ENCODE measurements around the gene LMF1.
"Not testable (repeated sequence)": the region's sequence is repeated elsewhere in the genome, so short reads cannot be mapped to it uniquely, and the experiment has no call there.

The LMF1 gene

DNA sequence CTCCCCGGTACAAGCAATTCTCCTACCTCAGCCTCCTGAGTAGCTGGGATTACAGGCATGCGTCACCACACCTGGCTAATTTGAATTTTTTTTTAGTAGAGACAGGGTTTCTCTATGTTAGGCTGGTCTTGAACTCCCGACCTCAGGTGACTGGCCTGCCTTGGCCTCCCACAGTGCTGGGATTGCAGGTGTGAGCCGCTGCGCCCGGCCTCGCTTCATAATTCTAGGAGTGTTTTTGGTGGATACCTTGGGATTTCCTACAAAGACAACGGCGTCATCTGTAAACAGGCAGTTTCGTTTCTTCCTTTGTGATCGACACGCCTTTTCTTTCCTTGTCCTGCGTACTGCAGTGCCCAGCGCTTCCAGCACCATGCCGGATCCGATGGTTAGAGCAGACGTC lies 109.3 kb downstream of the LMF1 start:
- no peak for FAIRE-seq

DNA sequence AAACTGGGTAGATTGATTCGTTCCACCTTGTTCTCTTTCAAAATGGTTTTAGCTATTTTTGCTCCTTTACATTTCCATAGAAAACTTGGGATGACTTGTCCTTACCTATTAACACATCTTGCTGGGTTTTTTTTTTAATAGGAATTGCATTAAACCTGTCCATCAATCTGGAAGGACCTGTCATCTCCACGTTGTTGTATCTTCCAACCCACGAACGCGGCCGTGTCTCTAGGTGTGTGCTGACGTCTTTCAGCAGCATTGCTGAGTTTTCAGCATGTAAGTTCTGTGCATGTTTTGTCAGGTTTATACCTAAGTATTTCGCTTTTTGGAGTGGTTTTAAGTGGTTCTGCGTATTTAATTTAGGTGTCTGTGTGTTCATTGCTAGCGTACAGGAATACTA lies 109.9 kb downstream of the LMF1 start:
- no peak for FAIRE-seq

DNA sequence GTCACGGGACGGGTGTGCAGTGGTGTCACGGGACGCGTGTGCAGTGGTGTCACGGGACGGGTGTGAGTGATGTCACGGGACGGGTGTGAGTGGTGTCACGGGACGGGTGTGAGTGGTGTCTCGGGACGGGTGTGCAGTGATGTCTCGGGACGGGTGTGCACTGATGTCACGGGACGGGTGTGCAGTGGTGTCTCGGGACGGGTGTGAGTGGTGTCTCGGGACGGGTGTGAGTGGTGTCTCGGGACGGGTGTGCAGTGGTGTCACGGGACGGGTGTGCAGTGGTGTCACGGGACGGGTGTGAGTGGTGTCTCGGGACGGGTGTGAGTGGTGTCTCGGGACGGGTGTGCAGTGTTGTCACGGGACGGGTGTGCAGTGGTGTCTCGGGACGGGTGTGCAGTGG lies 111.8 kb downstream of the LMF1 start:
- not testable (repeated sequence) for FAIRE-seq

DNA sequence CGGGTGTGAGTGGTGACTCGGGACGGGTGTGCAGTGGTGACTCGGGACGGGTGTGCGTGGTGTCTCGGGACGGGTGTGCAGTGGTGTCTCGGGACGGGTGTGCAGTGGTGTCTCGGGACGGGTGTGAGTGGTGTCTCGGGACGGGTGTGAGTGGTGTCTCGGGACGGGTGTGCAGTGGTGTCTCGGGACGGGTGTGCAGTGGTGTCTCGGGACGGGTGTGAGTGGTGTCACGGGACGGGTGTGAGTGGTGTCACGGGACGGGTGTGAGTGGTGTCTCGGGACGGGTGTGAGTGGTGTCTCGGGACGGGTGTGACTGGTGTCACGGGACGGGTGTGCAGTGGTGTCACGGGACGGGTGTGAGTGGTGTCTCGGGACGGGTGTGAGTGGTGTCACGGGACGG lies 112.3 kb downstream of the LMF1 start:
- FAIRE-seq: not testable (repeated sequence)

DNA sequence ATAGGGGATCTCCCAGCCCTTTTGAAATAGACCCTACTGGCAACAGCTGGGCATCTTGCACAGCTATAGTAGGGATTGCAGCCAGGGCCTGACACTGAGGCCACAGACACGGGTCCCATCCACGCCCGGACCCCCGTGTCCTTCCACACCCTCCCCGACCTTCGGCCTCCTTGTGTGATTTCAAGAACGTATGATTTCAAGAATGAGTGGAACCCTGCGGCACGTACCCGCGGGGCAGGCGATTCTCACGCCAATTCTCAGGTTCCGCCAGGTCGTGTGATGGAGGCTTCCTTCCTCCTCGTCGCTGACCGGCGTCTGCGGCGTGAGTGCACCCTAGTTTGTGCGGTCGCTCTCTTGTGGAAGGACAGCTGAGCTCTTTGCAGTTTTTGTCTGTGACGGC lies 114.0 kb downstream of the LMF1 start:
- no peak for FAIRE-seq

DNA sequence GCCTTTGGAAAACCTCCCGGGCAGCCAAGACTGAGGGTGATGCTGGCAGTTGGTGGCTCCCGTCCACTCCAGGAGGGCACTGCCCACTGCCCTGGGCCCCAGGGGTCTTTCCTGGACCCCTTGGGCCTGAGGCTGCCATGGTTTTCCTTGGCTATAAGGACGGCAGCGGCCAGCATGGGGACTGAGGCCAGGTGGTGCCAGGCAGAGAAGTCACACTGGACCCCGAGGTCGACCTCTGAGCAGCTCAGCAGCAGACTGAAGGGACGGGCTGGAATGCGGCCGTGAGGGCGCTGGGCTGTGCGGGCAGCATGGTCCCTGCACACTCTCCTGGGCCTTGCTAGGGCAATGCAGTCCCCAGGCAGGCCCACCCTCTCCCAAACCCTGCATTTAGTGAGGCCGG lies 114.7 kb downstream of the LMF1 start:
- FAIRE-seq: no peak

DNA sequence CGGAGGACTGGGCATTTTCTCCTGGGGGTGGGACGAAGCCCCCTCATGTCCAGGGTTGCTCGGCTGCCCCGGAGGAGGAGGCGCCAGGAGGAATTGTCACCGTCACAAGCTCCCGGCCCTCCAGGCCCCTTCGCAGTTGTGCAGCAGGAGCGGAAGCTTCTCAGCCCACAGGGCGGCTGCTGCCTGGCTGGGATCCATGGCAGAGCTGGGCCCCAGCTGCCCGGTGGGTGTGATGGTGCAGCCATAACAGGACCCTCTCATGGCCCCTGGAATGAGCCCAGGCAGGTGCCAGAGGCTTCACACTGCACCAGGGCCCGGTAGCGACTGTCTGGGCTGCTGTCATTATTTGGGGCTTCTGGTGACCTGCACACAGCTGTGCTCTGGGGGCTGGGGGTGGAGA lies 115.3 kb downstream of the LMF1 start:
- FAIRE-seq: no peak

DNA sequence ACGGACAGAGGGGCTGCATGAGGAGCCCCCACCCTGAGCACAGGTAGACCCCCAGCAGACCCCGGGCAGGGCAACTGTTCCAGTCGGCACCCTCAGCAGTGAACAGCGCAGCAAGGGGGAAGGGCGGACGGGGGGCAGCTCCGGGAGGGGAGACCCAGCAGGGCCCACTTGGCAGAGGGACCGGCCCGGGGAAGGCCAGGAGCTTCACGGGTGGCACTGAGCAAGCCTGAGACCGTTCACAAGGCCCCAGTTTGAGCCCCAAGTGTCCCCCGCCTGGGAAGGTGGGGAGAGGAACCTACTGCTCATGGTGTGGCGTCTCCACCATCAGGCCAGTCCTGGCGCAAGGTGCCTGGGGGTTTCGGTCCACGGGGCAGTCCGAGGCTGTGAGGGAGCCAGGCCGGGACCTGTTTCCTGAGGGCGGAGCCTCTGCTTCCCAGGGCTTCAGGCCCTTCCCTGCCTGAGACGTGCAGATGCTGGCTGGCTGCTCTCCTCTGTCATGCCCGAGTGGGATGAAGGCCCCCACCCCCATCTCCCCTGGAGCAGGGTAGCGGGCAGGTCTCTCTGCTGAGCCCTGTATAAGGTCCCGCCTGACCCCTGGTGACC lies 115.9 kb downstream of the LMF1 start:
- no peak for FAIRE-seq

DNA sequence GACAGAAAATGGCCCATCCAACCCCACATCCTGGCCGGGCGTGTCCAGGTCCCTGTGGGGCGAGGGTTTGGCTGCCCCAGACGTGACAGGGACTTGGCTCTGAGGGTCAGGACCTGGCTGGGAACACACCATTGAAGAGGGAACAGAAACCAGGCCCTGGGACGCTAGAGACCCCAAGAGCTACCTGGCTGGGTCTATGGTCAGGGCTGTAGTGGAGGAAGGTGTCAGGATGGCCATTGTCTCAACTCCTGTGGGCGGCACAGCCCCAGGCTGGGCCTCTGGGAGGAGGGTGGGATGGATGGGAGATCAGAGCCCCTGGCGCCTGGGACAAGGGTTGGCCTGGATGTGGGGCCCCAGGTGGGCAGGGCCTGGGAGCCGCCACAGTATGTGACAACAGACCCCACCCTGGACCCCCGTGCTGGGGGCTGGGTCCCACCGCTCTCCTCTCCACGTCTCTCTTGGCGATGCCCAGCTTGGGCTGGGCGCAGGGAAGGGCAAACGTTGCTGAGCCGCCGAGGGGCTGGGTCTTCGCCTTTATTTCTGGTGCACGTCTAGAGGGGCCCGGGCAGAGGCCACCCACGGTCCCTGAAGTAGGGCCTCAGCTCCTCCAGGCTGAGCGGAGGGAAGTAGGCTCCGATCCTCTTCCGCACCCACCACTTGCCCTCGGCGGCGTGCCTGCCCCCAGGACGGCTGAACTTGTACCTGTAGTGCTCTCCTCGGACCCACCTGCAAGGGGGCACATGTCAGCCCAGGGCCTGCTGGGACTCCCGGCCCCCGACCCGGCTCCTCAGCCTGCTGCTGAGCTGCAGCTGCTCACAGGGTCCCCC lies 116.6 kb downstream of the LMF1 start:
- no peak for FAIRE-seq

DNA sequence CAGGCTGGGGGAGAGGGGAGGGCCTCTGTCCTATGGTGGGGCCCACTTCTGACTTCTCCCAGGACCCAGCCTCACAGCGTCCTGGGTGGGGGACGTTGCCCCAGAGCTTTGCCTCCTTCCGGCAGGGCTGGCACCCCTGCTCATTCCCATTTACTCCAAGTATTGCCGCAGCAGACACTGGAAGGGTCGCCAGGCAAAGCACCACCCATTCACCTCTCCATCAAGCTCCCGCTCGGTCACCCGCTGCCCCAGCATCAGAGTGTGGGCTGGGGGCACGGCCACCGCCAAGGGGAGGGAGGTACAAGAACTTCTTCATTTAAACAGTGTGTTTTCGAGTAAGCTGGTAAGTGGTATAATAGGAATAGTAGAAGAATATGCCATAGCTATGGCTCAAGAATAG lies 117.5 kb downstream of the LMF1 start:
- FAIRE-seq: no peak

DNA sequence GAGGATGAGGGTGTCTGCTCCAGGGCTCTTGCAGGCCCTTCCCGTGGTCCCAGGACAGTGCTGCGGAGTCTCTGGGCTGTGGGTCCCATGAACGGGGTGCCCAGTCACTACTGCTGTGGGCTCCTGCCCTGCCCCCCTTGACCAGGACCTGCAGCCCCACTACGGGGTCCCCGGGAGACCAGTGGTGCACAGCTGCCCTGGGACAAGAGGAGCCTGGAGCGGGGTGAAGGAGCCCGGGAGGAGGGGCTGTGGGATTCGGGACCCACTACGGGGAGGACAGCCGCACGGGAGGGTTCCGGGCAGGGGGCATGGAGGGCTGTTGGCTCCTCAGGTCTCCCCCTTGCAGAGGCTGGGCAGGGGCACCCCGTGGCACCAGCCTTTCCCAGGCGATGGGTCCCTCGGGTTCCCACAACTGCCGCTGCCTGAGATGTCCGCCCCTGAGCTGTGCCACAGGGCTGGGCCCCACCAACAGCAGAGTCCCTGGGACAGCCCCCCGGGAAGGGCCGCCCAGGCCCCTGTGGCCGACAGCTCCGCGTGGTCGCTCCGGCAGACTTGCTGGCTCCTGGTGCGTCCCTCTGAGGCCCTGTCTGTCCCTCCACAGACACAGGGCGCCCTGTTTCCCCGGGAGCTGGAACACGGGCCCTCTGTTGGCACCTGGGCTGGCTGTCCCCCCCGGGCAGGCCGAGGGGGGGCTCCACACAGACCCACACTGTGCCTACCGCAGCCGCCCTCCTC lies 118.2 kb downstream of the LMF1 start:
- no peak for FAIRE-seq

DNA sequence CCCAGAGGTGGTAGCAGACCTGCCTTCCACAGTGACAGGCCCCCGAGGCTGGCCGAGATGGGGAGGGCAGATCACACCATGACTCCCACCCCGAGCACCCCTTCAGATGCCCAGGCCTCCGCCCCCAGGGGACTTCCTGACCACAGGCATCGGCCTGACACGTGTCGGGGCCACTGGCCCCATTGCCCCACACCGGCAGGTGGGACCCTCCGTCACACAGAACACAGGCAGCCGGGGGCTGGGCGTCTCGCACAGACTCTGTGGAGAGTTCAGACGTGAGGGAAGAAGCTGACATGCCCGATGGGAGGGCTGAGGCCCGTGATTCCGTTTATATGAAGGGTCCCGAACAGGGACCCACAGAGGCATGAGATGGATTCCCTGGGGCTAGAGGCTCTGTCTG lies 118.9 kb downstream of the LMF1 start:
- no peak for FAIRE-seq

DNA sequence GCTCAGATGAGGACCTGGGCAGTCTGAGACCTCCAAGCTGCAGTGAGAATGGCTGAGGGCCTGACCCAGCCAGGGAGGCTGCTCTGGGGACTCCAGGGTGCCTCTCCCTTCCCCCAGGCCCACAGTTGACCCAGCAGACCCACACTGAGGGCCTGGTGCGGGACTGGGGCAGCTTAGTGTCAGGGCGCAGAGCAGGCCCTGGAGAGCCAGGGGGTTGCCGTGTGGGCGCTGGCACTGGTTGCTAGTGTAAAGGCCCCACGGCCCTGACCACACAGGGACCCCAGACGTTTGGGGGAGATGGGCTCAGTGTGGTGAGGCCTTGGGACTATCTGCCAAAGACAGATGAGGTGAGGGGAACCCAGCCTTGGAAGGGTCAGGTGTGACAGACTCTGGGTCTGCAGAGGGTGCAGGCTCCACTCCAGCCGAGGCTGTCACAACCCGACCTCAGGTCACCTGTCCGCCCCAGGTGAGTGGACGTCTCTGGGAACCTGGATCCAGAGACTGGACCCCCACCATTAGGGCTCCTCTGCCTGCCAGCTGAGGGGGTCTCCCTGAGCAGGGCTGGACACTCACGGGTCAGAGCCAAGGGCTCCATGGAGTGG lies 119.5 kb downstream of the LMF1 start:
- no peak for FAIRE-seq

DNA sequence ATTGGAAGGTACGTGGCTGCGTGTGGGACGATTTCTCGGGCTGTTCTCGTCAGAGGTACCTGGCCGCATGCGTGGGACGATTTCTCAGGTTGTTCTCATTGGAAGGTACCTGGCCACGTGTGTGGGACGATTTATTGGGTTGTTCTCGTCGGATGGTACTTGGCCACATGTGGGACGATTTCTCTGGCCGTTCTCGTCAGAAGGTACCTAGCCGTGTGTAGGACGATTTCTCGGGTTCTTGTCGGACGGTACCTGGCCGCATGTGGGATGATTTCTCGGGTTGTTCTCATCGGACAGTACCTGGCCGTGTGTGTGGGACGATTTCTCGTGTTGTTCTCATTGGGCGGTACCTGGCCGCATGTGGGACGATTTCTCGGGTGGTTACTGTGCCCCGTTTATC lies 120.1 kb downstream of the LMF1 start:
- no peak for FAIRE-seq

DNA sequence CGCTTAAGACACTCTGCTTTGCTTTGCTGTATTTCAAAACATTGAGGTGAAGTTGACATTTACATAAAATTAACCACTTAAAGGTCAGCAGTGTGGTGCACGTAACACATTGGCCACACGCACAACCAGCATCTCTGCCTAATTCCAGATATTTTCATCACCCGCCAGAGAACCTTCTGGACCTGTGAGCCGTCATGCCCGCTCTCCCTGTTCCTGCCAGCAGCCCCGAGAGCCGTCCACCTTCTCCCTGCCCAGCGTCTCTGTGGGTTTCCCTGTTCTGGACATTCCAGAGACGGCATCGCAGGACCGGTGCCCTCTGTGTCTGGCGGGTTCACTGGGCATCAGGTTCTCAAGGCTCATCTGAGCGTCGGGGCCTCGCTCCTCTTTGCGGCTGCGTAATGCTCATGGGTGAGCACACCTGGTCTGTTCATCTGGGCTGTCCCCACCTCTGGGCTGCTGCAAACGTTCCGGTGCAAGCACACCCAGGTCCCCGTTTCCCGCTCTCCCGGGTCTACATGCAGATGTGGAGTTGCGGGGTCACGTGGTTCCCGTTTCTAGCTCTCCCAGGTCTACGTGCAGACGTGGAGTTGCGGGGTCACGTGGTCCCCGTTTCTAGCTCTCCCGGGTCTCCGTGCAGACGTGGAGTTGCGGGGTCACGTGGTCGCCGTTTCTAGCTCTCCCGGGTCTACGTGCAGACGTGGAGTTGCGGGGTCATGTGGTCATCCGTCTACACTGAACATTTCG lies 122.1 kb downstream of the LMF1 start:
- FAIRE-seq: no peak

DNA sequence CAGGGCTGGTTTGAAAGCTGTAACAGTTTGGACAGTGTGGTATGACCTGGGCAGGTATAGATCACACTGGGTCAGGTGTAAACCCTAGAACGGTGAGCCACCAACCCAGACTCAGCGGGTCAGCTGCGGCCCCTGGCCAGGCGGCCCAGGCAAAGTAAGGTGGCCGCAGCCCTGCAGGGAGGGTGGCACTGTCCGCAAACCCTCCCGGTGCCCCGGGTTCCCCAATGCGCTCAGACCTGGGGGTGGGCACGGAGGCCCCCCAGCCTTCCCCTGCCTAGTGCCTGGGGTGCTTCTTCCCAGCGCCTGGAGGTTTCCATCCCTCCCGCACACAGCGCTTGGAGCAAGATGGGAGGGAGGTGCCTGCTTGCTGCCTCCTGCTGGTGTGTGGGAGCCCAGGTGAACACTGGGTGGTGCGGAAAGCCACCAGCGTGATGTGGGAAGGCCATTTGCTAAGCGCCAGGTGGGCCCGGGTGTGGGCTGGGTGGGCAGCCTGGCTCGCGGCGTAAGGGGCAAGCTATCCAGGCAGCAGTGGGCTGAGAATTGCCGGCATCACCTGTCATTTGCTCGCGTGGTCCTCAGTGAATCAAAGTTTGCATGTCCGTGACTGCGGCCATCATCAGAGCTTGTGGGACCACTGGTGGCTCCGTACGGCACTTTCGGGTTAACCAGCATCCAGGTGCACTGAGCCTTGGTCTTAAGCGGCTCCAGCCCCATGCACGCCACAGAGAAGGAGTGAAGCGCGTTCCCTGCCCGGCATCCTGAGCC lies 122.9 kb downstream of the LMF1 start:
- no peak for FAIRE-seq

DNA sequence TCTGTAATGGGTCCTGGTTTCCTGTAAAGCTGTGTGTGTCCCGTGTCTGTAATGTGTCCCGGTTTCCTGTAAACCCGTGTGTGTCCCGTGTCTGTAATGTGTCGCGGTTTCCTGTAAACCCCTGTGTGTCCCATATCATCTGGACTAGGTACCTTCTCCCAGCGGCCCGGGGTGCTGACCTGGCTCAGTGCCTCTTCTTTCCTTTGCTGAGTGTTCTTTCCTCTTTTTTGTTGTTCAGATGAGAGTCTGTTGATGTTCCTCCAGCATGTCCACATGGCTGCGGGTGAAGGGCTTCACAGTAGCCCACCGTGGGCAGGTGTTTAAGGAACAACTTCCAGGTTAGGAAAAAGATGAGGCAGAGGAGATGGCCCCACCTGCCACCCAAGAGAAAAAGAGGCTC lies 123.6 kb downstream of the LMF1 start:
- FAIRE-seq: no peak

DNA sequence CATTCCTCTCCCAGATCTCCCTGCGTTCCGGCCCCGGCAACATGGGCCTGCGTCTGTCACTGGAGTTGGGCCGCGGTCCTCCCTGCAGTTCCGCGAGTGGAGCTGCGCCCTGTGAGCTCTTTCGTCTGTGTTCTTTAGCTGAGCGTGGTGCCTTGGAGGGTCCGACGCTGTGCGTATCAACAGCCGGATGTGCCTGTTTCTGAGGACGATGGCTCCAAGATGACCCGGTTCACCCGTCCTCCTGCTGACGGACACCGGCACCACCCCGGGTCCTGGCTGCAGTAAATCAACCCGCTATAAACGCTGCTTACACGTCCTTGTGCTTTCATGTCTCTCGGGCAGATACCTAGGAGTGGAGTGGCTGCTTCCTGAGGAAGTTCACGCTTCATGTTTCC lies 125.4 kb downstream of the LMF1 start:
- no peak for FAIRE-seq

DNA sequence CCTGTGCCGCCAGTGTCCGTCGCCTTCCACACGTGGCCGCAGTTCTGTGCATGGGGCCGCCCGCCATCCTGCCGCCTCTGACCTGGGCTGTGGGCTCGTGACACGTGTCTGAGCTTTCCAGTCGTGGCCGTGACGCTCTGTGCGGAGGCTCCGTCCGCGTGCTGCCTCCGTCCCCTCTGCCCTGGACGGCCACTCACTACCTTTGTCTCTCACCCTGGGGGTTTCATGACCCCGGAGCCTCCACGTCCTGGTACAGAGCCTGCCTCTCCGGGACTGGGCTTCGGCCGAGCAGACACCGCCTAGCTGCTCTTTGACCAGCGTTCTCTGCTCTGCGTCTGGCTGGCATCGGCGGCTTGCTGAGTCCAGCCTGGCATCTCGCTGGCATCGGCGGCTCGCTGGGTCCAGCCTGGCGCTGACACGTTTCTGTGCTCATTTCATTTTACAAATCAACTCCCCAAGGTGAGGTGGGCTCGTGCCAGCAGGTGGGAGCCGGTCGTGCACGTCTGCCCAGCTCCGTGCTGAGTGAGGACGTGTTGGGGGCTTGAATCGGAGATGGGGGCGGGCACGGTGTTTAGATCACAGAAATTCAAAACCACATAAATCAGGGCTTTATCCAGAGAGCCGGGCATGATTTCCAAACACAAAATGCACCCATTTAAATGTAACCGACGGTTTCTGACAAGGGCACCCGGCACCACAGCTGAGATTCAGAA lies 126.0 kb downstream of the LMF1 start:
- no peak for FAIRE-seq

DNA sequence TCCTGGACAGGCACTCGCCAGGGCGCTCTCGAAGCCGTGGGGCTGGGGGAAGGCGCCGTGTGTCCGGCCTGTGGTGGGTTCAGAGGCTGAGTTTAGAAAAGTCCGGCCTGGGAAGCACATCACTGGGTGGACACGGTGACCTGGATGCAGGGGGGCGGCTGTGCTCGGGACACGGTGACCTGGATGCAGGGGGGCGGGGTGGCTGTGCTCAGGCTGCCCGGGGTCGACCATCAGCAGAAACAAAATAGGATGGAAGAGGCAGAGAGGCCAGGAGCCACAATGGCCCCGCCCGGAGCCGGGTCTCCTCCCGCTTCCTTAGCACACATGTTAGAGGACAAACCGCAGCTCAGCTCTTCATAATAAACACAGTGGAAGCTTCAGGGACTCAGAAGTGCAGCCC lies 127.0 kb downstream of the LMF1 start:
- no peak for FAIRE-seq
